GM23248 (cell line): ENCODE data around the gene ZNF581.

Experiments used
- EZH2 ChIP-seq: fragments of 200-600 bp; sonication (generic); IDR thresholded peaks from 2 replicates; pipeline ENCODE4 v1.6.1; 2018; ENCODE audit warnings: antibody characterized with exemption, mild to moderate bottlenecking; ENCODE audit not compliant: insufficient read depth, poor library complexity, severe bottlenecking
- EZH2phosphoT487 ChIP-seq: fragments of 200-600 bp; sonication (generic); IDR thresholded peaks from 2 replicates; pipeline ENCODE4 v1.6.1; 2018; ENCODE audit warnings: antibody characterized with exemption, moderate library complexity, mild to moderate bottlenecking, low read depth; ENCODE audit not compliant: insufficient read depth

GRCh38 chr19:55658846-55659459 is 15.5 kb downstream of the ZNF581 start:
- TF ChIP-seq EZH2 = no peak
- TF ChIP-seq EZH2phosphoT487 = no peak
